Activated naive CD4-positive, alpha-beta T cell treated with anti-CD3 and anti-CD28 coated beads, Interleukin-2, amount 50 U/mL, for 24 hours (primary cell): Measurements from ENCODE around the gene HES1.

Experiments
- H3K27ac Mint-ChIP-seq: one replicate; pipeline ENCODE4 v1.8.0; 2021; ENCODE audit warnings: mild to moderate bottlenecking, mixed read lengths
- H3K27me3 Mint-ChIP-seq: one replicate; pipeline ENCODE4 v1.8.0; 2021; ENCODE audit warnings: mixed read lengths
- H3K36me3 Mint-ChIP-seq: one replicate; pipeline ENCODE4 v1.8.0; 2021; ENCODE audit warnings: mixed read lengths
- H3K4me1 Mint-ChIP-seq: one replicate; pipeline ENCODE4 v1.8.0; 2021; ENCODE audit warnings: mixed read lengths
- H3K4me3 Mint-ChIP-seq: one replicate; pipeline ENCODE4 v1.8.0; 2021; ENCODE audit warnings: mild to moderate bottlenecking, mixed read lengths
- H3K9me3 Mint-ChIP-seq: one replicate; pipeline ENCODE4 v1.8.0; 2021; ENCODE audit warnings: mixed read lengths

HES1 gene

GRCh38 chr3:194130807-194131589 is 5.0 kb upstream of the HES1 start:
- Mint-ChIP-seq H3K27ac (no peak overlapping the region), H3K4me1 (peaks cover 33% of the 10 kb centered on the region), H3K27me3 (peaks cover 12% of the 10 kb centered on the region), H3K36me3 (no peaks in the 10 kb centered on the region), H3K9me3 (no peaks in the 10 kb centered on the region), H3K4me3 (no peak overlapping the region)

DNA sequence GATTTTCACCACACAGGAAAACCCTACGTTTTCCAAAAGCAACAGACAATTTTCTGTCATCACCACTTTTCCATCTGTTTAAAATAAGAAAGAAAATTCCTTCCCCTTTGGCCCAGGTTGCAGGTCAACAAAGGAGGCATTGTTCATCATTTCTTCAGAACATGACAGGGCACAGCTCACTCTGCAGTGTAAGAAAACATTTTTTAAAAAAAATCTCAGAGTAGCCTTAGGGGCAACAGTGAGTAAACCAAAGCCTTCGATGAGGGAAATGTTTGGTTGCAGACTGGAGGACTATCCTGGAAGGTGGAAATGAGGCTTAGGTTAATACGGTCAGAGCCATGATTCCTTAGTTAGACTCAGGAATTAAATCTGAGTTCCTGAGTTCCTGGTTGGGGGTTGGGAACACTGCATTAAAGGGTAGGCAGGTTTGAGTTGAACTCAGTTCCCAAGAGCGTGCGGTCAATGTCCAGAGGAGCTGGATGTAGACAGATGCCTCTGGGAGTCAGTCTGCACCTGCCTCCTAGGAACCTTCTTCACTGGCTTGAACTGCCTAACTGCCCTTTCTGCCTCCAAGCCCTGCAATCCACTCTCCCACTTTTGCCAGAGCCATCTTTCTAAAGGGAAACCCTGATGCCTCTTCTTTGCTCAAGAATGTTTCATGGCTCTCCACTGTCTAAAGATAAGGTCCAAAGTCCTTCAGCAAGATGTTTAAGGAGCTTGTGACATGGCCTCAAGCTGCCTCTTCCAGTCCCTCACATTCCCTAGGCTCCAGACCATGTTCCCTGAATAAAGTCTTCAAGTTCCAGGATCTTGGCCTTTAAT is 3.3 kb upstream of the HES1 start:
- Mint-ChIP-seq H3K27me3 (peaks cover 20% of the 10 kb centered on the region), H3K9me3 (no peaks in the 10 kb centered on the region), H3K36me3 (no peaks in the 10 kb centered on the region), H3K4me3 (peak overlapping the region; percentile 87), H3K27ac (peak overlapping the region; percentile 56), H3K4me1 (peaks cover 49% of the 10 kb centered on the region)

GRCh38 chr3:194133661-194134230 is 2.2 kb upstream of the HES1 start:
- Mint-ChIP-seq H3K27ac (peak overlapping the region; percentile 71), H3K9me3 (no peaks in the 10 kb centered on the region), H3K4me1 (peaks cover 52% of the 10 kb centered on the region), H3K4me3 (peak overlapping the region; percentile 87), H3K36me3 (no peaks in the 10 kb centered on the region), H3K27me3 (peaks cover 17% of the 10 kb centered on the region)

DNA sequence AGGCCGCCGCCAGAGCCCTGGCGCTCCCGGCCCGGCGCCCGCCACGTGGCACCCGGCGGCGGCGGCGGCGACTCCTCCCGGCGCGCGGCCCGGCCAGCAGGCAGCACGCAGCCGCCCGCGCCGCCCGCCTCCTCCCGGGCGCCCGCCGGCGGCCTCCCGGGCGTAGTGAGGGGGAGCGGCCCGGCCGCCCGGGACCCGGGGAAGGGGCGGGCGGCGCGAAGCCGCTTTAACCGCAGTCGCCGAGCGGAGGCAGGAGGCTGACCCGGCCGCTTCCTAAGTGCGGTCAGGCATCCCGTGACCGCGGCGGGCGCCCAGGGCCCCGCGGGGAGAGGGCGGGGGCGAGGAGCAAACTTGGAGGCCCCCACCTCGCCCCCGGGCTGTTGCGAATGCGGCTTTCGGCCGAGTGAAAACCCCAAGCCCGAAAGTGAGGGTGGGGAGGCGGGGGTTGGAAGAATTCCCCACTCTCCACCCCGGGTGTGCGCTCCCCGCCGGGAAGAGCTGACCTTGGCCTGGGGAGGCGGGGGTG is 1.7 kb upstream of the HES1 start:
- H3K27me3 Mint-ChIP-seq: peaks cover 21% of the 10 kb centered on the region
- H3K27ac Mint-ChIP-seq: no peak overlapping the region
- H3K9me3 Mint-ChIP-seq: no peaks in the 10 kb centered on the region
- H3K4me1 Mint-ChIP-seq: peaks cover 52% of the 10 kb centered on the region
- no peaks in the 10 kb centered on the region for H3K36me3 Mint-ChIP-seq
- H3K4me3 Mint-ChIP-seq: no peak overlapping the region

- H3K9me3 Mint-ChIP-seq: no peaks in the 10 kb centered on the region
- peaks cover 25% of the 10 kb centered on the region for H3K27me3 Mint-ChIP-seq
- H3K4me3 Mint-ChIP-seq: peak overlapping the region; percentile 88
- peak overlapping the region; percentile 97 for H3K27ac Mint-ChIP-seq
- H3K36me3 Mint-ChIP-seq: no peaks in the 10 kb centered on the region
- H3K4me1 Mint-ChIP-seq: peaks cover 54% of the 10 kb centered on the region
Measured at GRCh38 chr3:194134757-194135515, 1.0 kb upstream of the HES1 start.

DNA sequence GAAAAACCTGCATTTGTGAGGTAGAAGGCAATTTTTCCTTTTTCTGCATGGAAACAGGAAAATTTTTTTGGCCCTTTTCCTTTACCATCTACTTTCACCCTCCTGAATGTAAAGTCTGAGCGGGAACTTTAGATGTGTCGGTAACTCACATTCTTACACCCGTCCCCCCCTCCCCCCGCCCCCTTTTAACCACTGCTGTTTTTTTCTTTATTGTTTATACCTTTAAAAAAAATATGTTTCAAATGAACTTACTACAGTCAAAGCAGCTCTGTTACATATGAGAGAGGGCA is 487 bp upstream of the HES1 start:
- Mint-ChIP-seq H3K27me3 (peaks cover 26% of the 10 kb centered on the region), H3K4me1 (peaks cover 56% of the 10 kb centered on the region), H3K27ac (no peak overlapping the region), H3K9me3 (no peaks in the 10 kb centered on the region), H3K4me3 (peak overlapping the region; percentile 88), H3K36me3 (no peaks in the 10 kb centered on the region)

DNA sequence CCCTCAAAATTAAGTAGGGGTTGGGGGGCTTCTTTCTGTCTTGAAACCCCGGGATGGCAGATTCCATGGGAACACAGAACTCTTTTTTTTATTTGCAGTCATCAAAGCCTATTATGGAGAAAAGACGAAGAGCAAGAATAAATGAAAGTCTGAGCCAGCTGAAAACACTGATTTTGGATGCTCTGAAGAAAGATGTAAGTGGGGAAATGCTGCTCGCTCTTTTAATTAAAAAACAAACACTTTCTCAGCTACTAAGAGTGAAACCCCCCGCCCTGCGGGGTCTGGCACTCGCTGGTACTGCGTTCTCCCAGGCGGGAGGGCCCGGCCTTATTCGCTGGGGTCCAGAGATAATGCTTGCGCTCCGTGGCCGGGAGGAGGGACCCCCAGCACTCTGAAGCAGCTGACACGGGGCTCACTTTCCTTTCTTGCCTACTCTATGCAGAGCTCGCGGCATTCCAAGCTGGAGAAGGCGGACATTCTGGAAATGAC is 615 bp downstream of the HES1 start:
- H3K4me1 Mint-ChIP-seq: peaks cover 48% of the 10 kb centered on the region
- H3K36me3 Mint-ChIP-seq: no peaks in the 10 kb centered on the region
- H3K27me3 Mint-ChIP-seq: peaks cover 21% of the 10 kb centered on the region
- H3K4me3 Mint-ChIP-seq: peak overlapping the region; percentile 88
- no peak overlapping the region for H3K27ac Mint-ChIP-seq
- no peaks in the 10 kb centered on the region for H3K9me3 Mint-ChIP-seq

DNA sequence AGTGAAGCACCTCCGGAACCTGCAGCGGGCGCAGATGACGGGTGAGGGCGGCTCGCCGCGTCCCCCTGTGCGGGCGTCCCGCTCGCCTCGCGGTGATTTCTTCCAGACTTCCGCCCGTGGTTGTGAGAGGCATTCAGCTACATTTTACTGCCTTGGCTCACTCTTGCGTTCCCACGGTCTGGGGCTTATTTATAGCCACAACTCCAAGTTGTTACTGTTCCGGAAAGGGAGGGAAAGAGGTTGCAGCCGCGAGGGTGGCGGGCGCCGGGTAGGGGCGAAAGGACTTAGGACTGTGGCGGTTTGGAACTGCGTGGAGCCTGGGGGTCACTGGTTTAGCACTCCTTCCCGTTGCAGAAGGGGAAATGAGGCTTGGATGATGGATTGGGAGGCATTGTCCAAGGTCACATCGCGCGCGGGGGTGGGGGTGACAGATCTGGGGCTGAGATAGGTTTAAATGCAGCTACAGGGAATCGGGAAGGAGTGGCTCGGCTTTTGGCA is 1.1 kb downstream of the HES1 start:
- Mint-ChIP-seq H3K27me3 (peaks cover 19% of the 10 kb centered on the region), H3K9me3 (no peaks in the 10 kb centered on the region), H3K4me3 (peak overlapping the region; percentile 88), H3K27ac (peak overlapping the region; percentile 38), H3K4me1 (peaks cover 46% of the 10 kb centered on the region), H3K36me3 (no peaks in the 10 kb centered on the region)

DNA sequence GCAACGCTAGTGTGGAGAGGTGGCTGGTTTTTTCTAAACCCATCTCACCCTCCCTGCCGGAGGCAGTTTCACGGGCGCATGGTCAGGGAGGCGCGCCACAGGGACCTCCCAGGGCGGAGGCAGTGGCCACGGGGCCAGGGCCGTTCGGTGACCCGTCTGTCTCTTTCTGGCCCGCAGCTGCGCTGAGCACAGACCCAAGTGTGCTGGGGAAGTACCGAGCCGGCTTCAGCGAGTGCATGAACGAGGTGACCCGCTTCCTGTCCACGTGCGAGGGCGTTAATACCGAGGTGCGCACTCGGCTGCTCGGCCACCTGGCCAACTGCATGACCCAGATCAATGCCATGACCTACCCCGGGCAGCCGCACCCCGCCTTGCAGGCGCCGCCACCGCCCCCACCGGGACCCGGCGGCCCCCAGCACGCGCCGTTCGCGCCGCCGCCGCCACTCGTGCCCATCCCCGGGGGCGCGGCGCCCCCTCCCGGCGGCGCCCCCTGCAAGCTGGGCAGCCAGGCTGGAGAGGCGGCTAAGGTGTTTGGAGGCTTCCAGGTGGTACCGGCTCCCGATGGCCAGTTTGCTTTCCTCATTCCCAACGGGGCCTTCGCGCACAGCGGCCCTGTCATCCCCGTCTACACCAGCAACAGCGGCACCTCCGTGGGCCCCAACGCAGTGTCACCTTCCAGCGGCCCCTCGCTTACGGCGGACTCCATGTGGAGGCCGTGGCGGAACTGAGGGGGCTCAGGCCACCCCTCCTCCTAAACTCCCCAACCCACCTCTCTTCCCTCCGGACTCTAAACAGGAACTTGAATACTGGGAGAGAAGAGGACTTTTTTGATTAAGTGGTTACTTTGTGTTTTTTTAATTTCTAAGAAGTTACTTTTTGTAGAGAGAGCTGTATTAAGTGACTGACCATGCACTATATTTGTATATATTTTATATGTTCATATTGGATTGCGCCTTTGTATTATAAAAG is 1.8 kb downstream of the HES1 start:
- H3K36me3 Mint-ChIP-seq: no peaks in the 10 kb centered on the region
- H3K27ac Mint-ChIP-seq: peak overlapping the region; percentile 38
- peak overlapping the region; percentile 88 for H3K4me3 Mint-ChIP-seq
- H3K27me3 Mint-ChIP-seq: peaks cover 19% of the 10 kb centered on the region
- H3K9me3 Mint-ChIP-seq: no peaks in the 10 kb centered on the region
- peaks cover 45% of the 10 kb centered on the region for H3K4me1 Mint-ChIP-seq

- Mint-ChIP-seq H3K27me3 (peaks cover 18% of the 10 kb centered on the region), H3K4me3 (no peak overlapping the region), H3K36me3 (no peaks in the 10 kb centered on the region), H3K9me3 (no peaks in the 10 kb centered on the region), H3K4me1 (peaks cover 36% of the 10 kb centered on the region), H3K27ac (no peak overlapping the region)
Measured at GRCh38 chr3:194138732-194139070, 2.8 kb downstream of the HES1 start.

GRCh38 chr3:194139071-194139813 is 3.3 kb downstream of the HES1 start:
- Mint-ChIP-seq H3K27me3 (peaks cover 19% of the 10 kb centered on the region), H3K4me1 (peaks cover 35% of the 10 kb centered on the region), H3K4me3 (no peak overlapping the region), H3K27ac (no peak overlapping the region), H3K36me3 (no peaks in the 10 kb centered on the region), H3K9me3 (no peaks in the 10 kb centered on the region)

- H3K4me3 Mint-ChIP-seq: peak overlapping the region; percentile 50
- H3K9me3 Mint-ChIP-seq: no peaks in the 10 kb centered on the region
- H3K27me3 Mint-ChIP-seq: peaks cover 20% of the 10 kb centered on the region
- no peak overlapping the region for H3K27ac Mint-ChIP-seq
- peaks cover 35% of the 10 kb centered on the region for H3K4me1 Mint-ChIP-seq
- no peaks in the 10 kb centered on the region for H3K36me3 Mint-ChIP-seq
Measured at GRCh38 chr3:194139814-194140391, 4.0 kb downstream of the HES1 start.

DNA sequence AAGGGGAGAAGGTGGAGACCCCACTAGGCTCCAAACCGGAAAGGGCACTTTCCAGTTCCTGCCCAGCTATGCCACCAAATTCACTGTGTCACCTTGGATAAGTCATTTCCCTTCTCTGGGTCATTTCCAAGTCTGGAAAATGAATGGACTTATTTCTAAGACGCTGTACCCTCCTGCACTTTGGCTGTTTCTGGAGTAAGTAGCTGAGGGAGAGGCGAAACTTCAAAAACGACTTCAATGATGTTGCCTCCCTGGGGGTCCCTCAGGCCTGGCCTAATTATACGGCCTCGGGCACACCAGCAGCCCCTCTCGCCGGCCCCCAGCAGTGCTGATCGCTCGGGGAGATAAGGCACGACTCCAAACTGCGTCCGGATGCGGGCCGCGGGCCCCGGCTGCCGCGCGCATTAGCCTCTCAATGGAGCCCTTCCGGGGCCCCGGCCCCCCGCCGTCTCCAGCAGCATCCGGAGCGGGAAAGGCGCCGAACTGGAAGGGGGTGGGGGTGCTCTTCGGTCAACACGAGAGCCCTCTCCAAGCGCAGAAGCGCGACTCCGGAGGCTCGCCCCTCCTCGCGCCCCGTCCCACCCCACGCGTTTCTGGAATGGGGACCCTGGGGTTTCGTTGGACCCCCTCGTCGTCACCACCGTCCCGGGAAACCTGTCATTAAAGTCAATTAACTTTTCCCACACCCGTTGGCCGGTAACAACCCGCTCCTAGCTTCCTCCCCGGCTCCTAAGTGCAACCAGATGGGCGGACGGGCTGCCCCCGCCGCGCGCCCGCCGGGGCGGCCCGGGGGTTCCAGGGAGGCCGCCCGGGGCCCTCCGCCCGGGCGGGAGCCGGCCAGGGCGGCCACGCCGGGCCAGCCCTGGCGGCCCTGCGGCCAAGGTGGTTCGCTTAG is 4.8 kb downstream of the HES1 start:
- H3K27ac Mint-ChIP-seq: no peak overlapping the region
- peaks cover 31% of the 10 kb centered on the region for H3K4me1 Mint-ChIP-seq
- H3K36me3 Mint-ChIP-seq: no peaks in the 10 kb centered on the region
- H3K27me3 Mint-ChIP-seq: peaks cover 20% of the 10 kb centered on the region
- H3K9me3 Mint-ChIP-seq: no peaks in the 10 kb centered on the region
- peak overlapping the region; percentile 50 for H3K4me3 Mint-ChIP-seq
